ENCODE data around the gene OPA3.

DNA sequence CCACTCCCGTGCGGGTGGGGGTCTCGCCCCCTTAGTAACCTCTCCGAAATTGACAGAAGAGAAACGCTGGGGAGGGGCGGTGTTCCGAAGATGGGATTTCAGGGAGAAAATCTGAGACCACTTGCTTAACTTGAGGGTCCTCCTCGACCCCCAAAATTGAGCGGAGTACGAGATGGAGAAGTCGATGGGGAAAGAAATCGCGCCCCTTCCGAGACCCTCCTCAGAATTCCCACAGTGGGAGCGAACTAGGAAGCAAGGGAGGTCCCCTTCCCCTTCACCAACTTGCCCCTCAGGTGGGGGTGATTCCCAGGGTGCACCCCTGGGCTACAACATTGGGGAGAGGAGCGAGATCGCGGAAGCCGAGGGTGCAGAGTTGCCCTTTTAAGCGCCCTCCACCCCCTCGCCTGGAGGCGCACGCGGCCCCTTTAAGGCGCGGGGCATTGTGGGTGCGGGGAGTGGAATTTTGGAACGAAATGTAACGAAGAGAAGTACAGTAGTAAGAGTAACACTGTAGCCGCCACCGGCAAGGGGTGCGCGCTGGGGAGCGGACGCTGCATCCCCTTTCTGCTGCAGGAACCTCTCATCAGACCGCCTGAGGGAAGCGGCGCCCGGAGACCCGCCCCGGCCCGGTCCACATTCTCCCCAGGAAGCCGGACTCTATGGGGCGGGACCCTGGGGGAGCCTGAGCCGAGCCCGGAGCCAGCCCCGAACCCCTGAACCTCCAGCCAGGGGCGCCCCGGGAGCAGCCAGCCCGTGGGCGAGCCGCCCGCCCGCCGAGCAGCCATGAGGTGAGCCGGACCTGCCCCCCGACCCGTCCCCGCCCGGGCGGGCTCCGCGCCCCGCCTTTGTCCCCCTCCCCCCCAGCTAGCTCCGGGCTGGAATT is 77.4 kb downstream of the OPA3 start, which contains the start of gene VASP:
- TF ChIP-seq, protein P1, sequence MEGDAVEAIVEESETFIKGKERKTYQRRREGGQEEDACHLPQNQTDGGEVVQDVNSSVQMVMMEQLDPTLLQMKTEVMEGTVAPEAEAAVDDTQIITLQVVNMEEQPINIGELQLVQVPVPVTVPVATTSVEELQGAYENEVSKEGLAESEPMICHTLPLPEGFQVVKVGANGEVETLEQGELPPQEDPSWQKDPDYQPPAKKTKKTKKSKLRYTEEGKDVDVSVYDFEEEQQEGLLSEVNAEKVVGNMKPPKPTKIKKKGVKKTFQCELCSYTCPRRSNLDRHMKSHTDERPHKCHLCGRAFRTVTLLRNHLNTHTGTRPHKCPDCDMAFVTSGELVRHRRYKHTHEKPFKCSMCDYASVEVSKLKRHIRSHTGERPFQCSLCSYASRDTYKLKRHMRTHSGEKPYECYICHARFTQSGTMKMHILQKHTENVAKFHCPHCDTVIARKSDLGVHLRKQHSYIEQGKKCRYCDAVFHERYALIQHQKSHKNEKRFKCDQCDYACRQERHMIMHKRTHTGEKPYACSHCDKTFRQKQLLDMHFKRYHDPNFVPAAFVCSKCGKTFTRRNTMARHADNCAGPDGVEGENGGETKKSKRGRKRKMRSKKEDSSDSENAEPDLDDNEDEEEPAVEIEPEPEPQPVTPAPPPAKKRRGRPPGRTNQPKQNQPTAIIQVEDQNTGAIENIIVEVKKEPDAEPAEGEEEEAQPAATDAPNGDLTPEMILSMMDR (IDR thresholded peaks at IDR 0.05), result no peak
- TF ChIP-seq POLR2A (IDR thresholded peaks at IDR 0.05) (peak in 2 of 4 donors; percentile 90 to 98), POLR2AphosphoS5 (IDR thresholded peaks at IDR 0.05) (peak; percentile 97 to 100 (median 99))

Data from stomach (tissue), 4 donors.